ENCODE data around the gene FDXR. TPM values are rescaled to one million over a fixed set of nuclear protein-coding genes. Genes with fewer than 3 reads are reported as not detected.

FDXR gene
- total and polyA plus RNA-seq, 5 donors from 2014 or later = 5.4 to 15.7 (median 7.8) TPM

DNA sequence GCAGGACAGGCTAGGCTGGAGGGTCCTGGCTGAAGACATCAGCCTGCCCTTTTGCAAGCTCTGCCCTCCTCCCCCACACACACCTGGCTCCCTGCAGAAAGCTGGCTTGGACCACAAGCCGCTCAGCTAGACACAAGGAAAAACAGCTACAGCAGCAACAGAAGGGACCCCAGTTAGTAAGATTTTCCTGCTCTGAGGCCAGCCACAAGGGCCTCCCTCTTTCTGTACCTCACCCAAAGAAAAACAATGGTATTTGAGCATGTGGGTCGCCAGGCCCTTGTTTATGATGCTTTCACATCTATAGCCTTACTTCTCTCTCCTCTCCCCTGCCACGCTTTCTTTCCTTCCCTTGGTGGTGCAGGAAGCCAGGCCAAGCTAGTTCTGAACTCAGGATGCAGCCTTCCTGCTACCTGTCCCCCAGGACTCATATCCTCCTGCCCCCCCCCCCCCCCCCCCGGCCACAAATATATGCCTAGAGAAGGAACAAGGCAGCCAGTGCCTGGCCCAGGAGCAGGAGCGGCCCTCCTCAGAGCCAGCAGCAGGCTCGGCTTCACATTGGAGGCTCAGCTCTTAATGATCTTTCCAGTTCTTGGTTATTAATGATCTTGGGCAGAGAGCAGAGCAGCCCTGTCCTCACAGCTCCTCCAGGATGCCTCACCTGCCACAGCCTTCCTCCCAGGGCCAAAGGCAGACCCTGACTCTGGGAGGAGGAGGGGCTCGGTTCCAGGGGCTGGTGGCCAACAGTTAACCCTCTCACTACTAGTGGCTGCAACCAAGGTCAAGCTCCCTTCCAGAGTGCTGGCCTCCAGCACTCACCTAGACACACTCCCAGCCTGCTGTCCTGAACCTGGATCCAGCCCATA, 32.6 kb downstream of the FDXR start:
- H3K36me3 Mint-ChIP-seq = peaks cover 32% of the 10 kb centered on the region
- ATAC-seq (ENCODE audit: low read depth in 2 of 2) (no peak), DNase-seq (no peak)
- Histone ChIP-seq H3K27ac (ENCODE audit: insufficient read depth, low read length, poor library complexity, severe bottlenecking) (no peak overlapping the region), H3K4me3 (ENCODE audit: low read depth, low read length) (no peak overlapping the region), H3K9me3 (ENCODE audit: control insufficient read depth in 2 of 2, low read length in 2 of 2) (no peaks in the 10 kb centered on the region), H3K27me3 (ENCODE audit: control insufficient read depth, insufficient read depth, low read length) (no peaks in the 10 kb centered on the region), H3K4me1 (ENCODE audit: control insufficient read depth, insufficient read depth, low read length, poor library complexity, severe bottlenecking) (no peaks in the 10 kb centered on the region), H3K36me3 (ENCODE audit: control insufficient read depth, insufficient read depth, low read length) (peaks cover 14% of the 10 kb centered on the region)
- H3K4me1 Mint-ChIP-seq = peaks cover 5 to 18% (median 7%) of the 10 kb centered on the region in 4 donors
- peaks cover 0 to 2% (median 0%) of the 10 kb centered on the region in 7 donors for H3K9me3 Mint-ChIP-seq
- H3K4me3 Mint-ChIP-seq = no peak overlapping the region
- no peak overlapping the region for H3K27ac Mint-ChIP-seq
- H3K27me3 Mint-ChIP-seq = peaks cover 23% of the 10 kb centered on the region

DNA sequence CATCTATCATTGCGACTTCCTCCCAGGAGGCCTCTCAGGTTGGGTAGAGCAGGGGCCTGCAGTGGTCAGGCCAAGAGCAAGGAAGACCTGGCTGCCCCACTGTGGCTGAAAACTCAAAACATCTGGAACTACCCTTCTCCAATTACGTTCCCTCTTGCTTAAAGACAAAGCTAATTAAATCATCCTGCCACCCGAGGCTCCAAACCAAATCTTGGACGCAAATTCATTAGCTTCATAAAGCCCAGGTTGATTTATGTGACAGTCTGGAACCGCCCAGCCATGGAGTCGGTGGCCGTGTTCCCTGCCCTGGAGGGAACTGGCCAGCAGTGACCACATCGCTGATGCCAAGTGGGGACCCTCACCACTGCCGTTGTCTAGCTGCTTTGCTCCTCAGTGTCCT, 34.5 kb downstream of the FDXR start:
- ATAC-seq (ENCODE audit: low read depth in 2 of 2) = no peak
- no peaks in the 10 kb centered on the region for H3K4me1 ChIP-seq (ENCODE audit: control insufficient read depth, insufficient read depth, low read length, poor library complexity, severe bottlenecking)
- H3K36me3 ChIP-seq (ENCODE audit: control insufficient read depth, insufficient read depth, low read length) = peaks cover 14% of the 10 kb centered on the region
- H3K4me3 ChIP-seq (ENCODE audit: low read depth, low read length) = no peak overlapping the region
- Mint-ChIP-seq H3K36me3 (peaks cover 33% of the 10 kb centered on the region), H3K27ac (no peak overlapping the region), H3K4me1 (peaks cover 5 to 16% (median 7%) of the 10 kb centered on the region in 4 donors), H3K27me3 (peaks cover 17% of the 10 kb centered on the region), H3K4me3 (no peak overlapping the region), H3K9me3 (no peaks in the 10 kb centered on the region)
- H3K9me3 ChIP-seq (ENCODE audit: control insufficient read depth in 2 of 2, low read length in 2 of 2) = no peaks in the 10 kb centered on the region
- H3K27me3 ChIP-seq (ENCODE audit: control insufficient read depth, insufficient read depth, low read length) = no peaks in the 10 kb centered on the region
- DNase-seq = no peak
- H3K27ac ChIP-seq (ENCODE audit: insufficient read depth, low read length, poor library complexity, severe bottlenecking) = no peak overlapping the region

DNA sequence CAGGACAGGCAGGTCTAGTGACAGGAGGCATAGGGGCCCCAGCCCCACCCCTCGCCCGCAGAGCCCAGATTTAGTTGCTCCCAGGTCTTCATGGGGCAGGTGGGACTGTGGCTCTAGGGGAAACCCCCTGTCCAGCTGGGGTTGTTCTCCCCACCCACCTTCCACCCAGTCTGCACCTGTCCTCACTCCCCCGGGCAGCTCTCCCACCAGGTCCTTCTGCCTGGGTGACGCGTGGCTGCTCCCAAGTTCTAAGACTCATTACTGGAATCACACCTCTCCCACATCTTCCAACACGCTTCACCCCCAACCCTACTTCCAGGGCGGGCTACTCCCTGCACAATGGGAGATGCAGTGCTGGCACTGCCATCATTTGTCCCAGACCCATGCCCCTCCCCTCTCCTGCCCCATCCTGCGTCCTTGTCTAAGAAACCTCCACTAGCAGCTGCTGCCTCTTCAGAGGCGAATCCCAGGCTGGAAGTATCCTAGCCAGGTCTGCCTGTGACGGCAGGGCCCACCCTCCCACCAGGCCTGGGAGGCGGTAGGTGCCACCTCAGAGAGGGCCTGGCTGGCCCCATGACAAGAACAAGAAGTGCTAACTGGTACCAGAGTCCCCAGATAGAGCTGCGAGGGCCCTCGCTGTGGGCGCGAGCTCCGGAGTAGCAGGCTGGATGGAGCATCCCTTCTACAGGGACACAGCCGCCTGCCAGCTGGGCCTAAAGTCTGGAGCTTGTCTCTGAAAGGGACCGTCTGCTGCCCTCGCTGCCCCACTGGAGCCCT, 35.9 kb downstream of the FDXR start:
- Mint-ChIP-seq H3K27me3 (peaks cover 15% of the 10 kb centered on the region), H3K4me3 (no peak overlapping the region), H3K36me3 (peaks cover 32% of the 10 kb centered on the region), H3K9me3 (no peaks in the 10 kb centered on the region), H3K4me1 (peaks cover 5 to 13% (median 7%) of the 10 kb centered on the region in 4 donors), H3K27ac (peak overlapping the region in 1 of 3 donors; percentile 79)
- Histone ChIP-seq H3K27me3 (ENCODE audit: control insufficient read depth, insufficient read depth, low read length) (no peaks in the 10 kb centered on the region), H3K4me3 (ENCODE audit: low read depth, low read length) (no peak overlapping the region), H3K4me1 (ENCODE audit: control insufficient read depth, insufficient read depth, low read length, poor library complexity, severe bottlenecking) (no peaks in the 10 kb centered on the region), H3K36me3 (ENCODE audit: control insufficient read depth, insufficient read depth, low read length) (peaks cover 14% of the 10 kb centered on the region), H3K9me3 (ENCODE audit: control insufficient read depth in 2 of 2, low read length in 2 of 2) (no peaks in the 10 kb centered on the region), H3K27ac (ENCODE audit: insufficient read depth, low read length, poor library complexity, severe bottlenecking) (no peak overlapping the region)
- DNase-seq = no peak
- ATAC-seq (ENCODE audit: low read depth in 2 of 2) = no peak

DNA sequence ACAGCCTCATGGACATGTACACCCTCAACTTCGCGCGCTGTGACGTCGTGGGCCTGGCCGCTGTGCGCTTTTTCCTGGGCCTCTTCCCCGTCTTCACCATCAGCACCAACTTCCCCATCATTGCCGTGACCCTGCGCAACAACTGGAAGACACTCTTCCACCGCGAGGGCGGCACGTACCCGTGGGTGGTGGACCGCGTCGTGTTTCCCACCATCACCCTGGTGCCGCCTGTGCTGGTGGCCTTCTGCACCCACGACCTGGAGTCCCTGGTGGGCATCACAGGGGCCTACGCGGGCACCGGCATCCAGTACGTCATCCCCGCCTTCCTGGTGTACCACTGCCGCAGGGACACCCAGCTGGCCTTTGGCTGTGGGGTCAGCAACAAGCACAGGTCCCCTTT, 36.6 kb downstream of the FDXR start:
- H3K4me3 ChIP-seq (ENCODE audit: low read depth, low read length) = no peak overlapping the region
- peaks cover 14% of the 10 kb centered on the region for H3K36me3 ChIP-seq (ENCODE audit: control insufficient read depth, insufficient read depth, low read length)
- H3K4me3 Mint-ChIP-seq = no peak overlapping the region
- no peak overlapping the region for H3K27ac ChIP-seq (ENCODE audit: insufficient read depth, low read length, poor library complexity, severe bottlenecking)
- peaks cover 3 to 8% (median 6%) of the 10 kb centered on the region in 4 donors for H3K4me1 Mint-ChIP-seq
- H3K9me3 ChIP-seq (ENCODE audit: control insufficient read depth in 2 of 2, low read length in 2 of 2) = no peaks in the 10 kb centered on the region
- no peaks in the 10 kb centered on the region for H3K27me3 ChIP-seq (ENCODE audit: control insufficient read depth, insufficient read depth, low read length)
- DNase-seq (no peak), ATAC-seq (ENCODE audit: low read depth in 2 of 2) (no peak)
- H3K27me3 Mint-ChIP-seq = peaks cover 9% of the 10 kb centered on the region
- no peak overlapping the region for H3K27ac Mint-ChIP-seq
- no peaks in the 10 kb centered on the region for H3K4me1 ChIP-seq (ENCODE audit: control insufficient read depth, insufficient read depth, low read length, poor library complexity, severe bottlenecking)
- no peaks in the 10 kb centered on the region for H3K9me3 Mint-ChIP-seq
- H3K36me3 Mint-ChIP-seq = peaks cover 30% of the 10 kb centered on the region

- H3K4me1 ChIP-seq (ENCODE audit: control insufficient read depth, insufficient read depth, low read length, poor library complexity, severe bottlenecking) = no peaks in the 10 kb centered on the region
- H3K9me3 ChIP-seq (ENCODE audit: control insufficient read depth in 2 of 2, low read length in 2 of 2) = no peaks in the 10 kb centered on the region
- Mint-ChIP-seq H3K36me3 (peaks cover 35% of the 10 kb centered on the region), H3K4me1 (no peaks in the 10 kb centered on the region), H3K27ac (no peak overlapping the region), H3K9me3 (no peaks in the 10 kb centered on the region), H3K4me3 (no peak overlapping the region), H3K27me3 (no peaks in the 10 kb centered on the region)
- no peak for DNase-seq
- peaks cover 14% of the 10 kb centered on the region for H3K36me3 ChIP-seq (ENCODE audit: control insufficient read depth, insufficient read depth, low read length)
- no peaks in the 10 kb centered on the region for H3K27me3 ChIP-seq (ENCODE audit: control insufficient read depth, insufficient read depth, low read length)
- H3K27ac ChIP-seq (ENCODE audit: insufficient read depth, low read length, poor library complexity, severe bottlenecking) = no peak overlapping the region
- no peak for ATAC-seq (ENCODE audit: low read depth in 2 of 2)
- no peak overlapping the region for H3K4me3 ChIP-seq (ENCODE audit: low read depth, low read length)
These were observed 39.1 kb downstream of the FDXR start for GRCh38 chr17:74833501-74834377.

GRCh38 chr17:74832421-74832820, 40.4 kb downstream of the FDXR start:
- ATAC-seq (ENCODE audit: low read depth in 2 of 2) (no peak), DNase-seq (no peak)
- Mint-ChIP-seq H3K27me3 (no peaks in the 10 kb centered on the region), H3K27ac (no peak overlapping the region), H3K36me3 (peaks cover 26% of the 10 kb centered on the region), H3K9me3 (no peaks in the 10 kb centered on the region), H3K4me1 (no peaks in the 10 kb centered on the region), H3K4me3 (no peak overlapping the region)
- Histone ChIP-seq H3K36me3 (ENCODE audit: control insufficient read depth, insufficient read depth, low read length) (peaks cover 16% of the 10 kb centered on the region), H3K4me1 (ENCODE audit: control insufficient read depth, insufficient read depth, low read length, poor library complexity, severe bottlenecking) (no peaks in the 10 kb centered on the region), H3K27me3 (ENCODE audit: control insufficient read depth, insufficient read depth, low read length) (no peaks in the 10 kb centered on the region), H3K9me3 (ENCODE audit: control insufficient read depth in 2 of 2, low read length in 2 of 2) (no peaks in the 10 kb centered on the region), H3K27ac (ENCODE audit: insufficient read depth, low read length, poor library complexity, severe bottlenecking) (no peak overlapping the region), H3K4me3 (ENCODE audit: low read depth, low read length) (no peak overlapping the region)

DNA sequence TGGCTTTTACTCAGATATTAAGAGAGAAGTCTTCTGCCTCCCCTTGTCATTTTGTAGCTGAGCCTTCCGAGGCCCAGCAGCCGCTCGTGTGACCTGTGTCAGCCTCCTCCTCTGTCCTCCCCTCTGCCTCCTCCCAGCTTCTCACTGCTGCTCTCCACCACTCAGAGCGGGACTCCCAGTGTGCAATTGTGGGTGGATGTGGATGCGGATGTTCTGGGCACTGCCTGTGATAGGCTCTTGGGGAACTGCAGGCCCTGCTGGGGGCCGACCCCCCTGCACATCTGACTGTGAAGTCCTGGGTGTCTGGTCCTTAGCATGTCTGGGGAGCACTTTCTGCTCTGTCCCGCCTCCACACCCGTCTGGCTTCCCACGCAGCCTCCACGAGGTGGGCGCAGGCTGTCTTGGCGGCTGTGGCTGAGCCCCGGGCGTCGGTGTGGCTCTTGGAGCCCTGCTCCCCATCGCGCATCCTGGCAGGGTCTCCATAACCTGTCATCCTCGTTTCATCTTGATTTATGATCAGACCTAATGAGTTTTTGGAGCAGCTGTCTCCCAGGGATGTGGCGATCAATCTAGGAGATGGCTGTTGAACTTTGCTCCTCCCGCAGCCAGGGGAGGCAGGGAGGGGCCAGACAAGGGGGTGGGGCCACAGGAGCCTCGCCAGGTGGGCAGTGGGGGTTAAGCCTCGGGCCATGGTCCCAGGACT, 41.2 kb downstream of the FDXR start:
- no peaks in the 10 kb centered on the region for H3K4me1 Mint-ChIP-seq
- Histone ChIP-seq H3K27ac (ENCODE audit: insufficient read depth, low read length, poor library complexity, severe bottlenecking) (no peak overlapping the region), H3K4me3 (ENCODE audit: low read depth, low read length) (no peak overlapping the region), H3K4me1 (ENCODE audit: control insufficient read depth, insufficient read depth, low read length, poor library complexity, severe bottlenecking) (no peaks in the 10 kb centered on the region), H3K9me3 (ENCODE audit: control insufficient read depth in 2 of 2, low read length in 2 of 2) (no peaks in the 10 kb centered on the region), H3K36me3 (ENCODE audit: control insufficient read depth, insufficient read depth, low read length) (peaks cover 11% of the 10 kb centered on the region), H3K27me3 (ENCODE audit: control insufficient read depth, insufficient read depth, low read length) (no peaks in the 10 kb centered on the region)
- H3K27me3 Mint-ChIP-seq = no peaks in the 10 kb centered on the region
- DNase-seq (no peak), ATAC-seq (ENCODE audit: low read depth in 2 of 2) (no peak)
- H3K4me3 Mint-ChIP-seq = no peak overlapping the region
- H3K36me3 Mint-ChIP-seq = peaks cover 22% of the 10 kb centered on the region
- peak overlapping the region in 1 of 3 donors; percentile 83 for H3K27ac Mint-ChIP-seq
- H3K9me3 Mint-ChIP-seq = no peaks in the 10 kb centered on the region
